Subcutaneous adipose tissue (tissue), 4 donors: ENCODE results near the gene SLIT3. TPM values are rescaled to one million over a fixed set of nuclear protein-coding genes. Genes with fewer than 3 reads are reported as not detected.

Experiments
- total RNA-seq, 4 donors: library from RNA; depleted of rRNA; stranded (reverse); fragments of >200 nt; gene quantifications; one replicate each; pipeline ENCODE4 v1.1.0, GENCODE V29; 2016
- TF ChIP-seq, protein P1 (sequence below): fragments of 450-650 bp; IDR thresholded peaks from one replicate; pipeline ENCODE4 v1.5.1; 2016; ENCODE audit warnings: low read depth, mild to moderate bottlenecking, control low read depth, antibody characterized with exemption, moderate library complexity

SLIT3 gene
- total RNA-seq, 4 donors from 2014 or later, result 48.1 to 163 (median 83.2) TPM

DNA sequence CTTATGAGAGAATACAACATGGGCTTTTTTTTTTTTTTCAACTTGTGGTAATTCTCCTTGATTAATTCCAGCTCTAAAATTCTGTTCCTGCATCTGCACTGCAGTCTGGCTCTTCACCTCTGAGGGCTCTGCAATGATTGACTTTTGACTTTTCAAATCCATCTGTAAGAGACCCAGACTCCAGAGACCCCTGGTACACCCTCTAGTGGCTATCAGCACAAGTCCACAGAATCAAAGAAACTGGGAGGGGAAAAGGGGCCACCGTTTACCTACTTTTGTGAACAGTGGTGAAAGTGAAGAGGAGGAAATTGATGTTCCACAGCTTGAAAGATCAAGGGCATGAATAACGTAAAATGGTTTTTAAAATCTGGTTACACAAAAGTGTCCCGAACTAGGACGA is 151.6 kb downstream of the SLIT3 start:
- TF ChIP-seq, protein P1, sequence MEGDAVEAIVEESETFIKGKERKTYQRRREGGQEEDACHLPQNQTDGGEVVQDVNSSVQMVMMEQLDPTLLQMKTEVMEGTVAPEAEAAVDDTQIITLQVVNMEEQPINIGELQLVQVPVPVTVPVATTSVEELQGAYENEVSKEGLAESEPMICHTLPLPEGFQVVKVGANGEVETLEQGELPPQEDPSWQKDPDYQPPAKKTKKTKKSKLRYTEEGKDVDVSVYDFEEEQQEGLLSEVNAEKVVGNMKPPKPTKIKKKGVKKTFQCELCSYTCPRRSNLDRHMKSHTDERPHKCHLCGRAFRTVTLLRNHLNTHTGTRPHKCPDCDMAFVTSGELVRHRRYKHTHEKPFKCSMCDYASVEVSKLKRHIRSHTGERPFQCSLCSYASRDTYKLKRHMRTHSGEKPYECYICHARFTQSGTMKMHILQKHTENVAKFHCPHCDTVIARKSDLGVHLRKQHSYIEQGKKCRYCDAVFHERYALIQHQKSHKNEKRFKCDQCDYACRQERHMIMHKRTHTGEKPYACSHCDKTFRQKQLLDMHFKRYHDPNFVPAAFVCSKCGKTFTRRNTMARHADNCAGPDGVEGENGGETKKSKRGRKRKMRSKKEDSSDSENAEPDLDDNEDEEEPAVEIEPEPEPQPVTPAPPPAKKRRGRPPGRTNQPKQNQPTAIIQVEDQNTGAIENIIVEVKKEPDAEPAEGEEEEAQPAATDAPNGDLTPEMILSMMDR, result no peak

DNA sequence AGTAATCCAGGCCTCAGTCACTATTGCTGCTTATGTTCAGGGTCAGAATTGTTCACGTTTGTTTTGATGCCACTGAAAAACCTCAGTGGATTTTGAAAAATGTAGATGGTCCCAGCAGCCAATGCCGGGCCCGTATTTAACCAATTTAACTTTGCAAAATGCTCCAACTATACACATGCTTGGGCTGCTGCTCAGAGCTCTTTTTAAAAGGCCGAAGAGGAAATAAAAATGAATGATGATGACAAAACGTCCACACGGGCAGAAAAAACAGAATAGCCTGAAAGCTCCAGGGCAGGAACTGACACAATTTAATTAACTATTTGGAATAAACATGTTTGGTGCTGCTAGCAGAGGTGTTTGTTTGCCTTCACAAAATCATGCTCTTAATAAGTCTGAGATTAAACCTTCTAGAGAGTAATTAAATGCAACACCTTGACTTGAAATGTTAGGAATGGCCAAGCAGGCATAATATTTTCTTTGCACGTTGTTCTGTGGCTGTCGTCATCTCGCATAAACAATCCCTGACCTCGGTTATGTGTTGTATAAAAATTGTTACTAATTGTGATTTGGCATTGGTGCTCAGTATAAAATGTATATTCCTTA is 152.7 kb downstream of the SLIT3 start:
- TF ChIP-seq, protein P1, result no peak

DNA sequence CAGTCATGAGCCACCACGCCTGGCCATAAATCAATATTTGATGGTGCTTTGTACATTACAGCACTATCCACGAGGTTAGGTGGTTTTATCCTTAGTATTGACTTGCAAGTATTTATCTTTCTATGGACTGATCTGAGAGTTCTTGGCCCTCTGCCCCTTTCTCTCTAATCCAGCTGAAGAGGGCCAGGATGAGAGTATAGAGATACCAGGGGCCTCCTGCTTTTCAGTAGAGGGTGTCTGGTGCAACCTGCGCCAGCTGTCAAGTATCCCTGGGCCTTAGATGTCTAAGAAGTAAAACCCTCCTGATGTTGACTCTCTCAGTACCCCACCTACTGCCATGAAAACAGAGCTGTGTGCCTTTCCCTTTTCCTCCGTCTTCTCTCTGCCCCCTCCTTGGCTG is 153.4 kb downstream of the SLIT3 start:
- TF ChIP-seq, protein P1, result no peak

DNA sequence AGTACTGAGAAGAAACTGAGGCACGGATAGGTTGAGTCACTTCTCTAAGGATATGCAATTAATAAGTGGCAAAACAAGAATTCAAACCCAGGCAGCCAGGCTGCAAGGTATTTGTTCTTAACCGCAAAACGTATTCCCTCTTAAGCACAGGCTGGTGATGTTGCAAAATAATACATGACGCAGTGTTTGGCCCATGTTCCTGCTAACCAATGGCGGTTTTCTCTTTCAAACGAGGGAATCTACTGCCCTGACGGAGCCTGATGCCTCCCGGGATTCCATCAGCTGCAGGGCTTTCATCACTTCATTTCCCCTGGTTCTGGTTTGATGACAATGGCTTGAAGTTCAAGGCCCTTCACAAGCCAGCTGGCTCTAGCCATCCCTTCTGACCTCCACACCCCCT is 154.8 kb downstream of the SLIT3 start:
- TF ChIP-seq, protein P1, result no peak

DNA sequence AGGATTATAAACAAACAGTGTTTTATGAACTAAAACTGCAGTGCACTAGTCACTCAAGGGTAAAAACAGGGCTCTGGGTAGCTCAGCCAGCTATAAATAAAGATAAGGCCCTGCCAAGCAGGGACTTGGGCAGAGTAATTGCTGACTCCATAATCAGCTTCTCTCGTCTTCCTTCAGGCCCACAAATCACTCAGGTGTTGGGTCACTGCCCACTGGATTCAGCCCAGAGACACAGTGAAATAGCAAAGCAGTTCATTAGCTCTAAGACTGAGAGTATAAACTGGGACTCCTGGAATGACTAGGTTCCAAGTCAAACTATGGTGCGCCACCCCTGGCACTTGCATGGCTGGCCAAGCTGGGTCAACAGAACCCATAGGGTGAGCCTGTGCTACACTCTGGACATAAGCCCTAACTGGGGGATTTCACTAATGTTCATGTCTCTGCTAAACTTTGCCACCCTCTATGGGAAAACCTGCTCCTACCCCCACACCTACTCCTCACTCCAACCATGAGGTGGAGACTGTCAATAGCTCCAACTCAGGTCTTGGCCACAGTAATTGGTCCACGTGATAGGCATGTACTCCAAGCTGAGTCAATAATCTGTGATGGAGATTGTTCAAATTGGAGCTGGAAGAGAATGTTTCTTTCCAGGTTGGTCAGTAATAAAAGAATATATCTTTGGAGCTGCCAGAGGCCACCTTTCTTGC is 158.5 kb downstream of the SLIT3 start:
- TF ChIP-seq, protein P1, result no peak

DNA sequence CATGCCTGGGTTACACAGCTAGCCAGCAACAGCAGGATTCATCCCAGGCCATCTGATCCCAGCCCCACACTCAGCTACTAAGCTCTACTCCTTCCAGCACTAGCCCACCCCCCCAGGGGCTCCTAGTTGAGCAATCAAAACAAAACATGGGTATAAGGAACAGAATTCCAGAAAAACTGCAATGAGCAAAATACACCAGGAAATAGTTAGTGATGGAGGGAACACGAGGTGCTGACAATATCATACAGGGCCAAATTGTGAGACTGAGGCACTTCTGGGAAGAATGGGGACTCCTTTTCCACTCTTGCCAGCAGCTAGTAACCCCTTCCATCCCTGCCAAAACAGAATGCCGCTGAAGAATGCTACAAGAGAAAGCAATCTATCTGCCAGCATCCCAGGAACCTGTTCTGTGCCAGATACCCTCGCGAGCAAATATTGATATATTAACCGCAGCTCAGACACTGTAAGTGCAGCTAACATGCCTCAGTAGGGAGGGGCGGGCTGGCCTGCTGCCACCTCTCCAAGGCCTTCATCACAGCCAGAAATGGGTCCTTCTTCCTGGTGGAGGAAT is 161.4 kb downstream of the SLIT3 start:
- TF ChIP-seq, protein P1, result no peak

DNA sequence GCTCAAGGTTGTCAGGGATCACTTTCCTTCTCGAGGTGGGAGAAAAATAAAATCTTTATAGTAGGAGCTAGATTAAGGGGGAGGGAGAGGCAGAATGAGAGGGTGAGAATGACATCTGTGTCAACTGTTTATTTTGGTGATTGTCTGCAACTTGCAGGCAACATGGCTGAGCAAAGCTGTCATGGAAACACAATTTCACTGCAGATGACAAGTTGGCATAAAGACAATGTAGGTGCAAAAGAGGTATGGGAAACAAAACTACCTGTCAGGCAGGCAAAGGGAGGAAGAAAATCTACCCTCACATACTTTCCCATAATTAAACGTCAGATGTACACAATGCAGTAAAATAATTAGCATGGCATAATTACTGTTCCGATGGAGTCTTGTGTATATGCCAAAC is 167.4 kb downstream of the SLIT3 start:
- TF ChIP-seq, protein P1, result no peak
